ENCODE measurements around the gene LHPP.

GRCh38 chr10:124450012-124450782 is 11.4 kb upstream of the LHPP start, which contains the start of gene NKX1-2:
- TF ChIP-seq POLR2A (IDR thresholded peaks at IDR 0.05) (no peak), CTCF (IDR thresholded peaks at IDR 0.05) (no peak), POLR2AphosphoS5 (IDR thresholded peaks at IDR 0.05) (no peak), EP300 (IDR thresholded peaks at IDR 0.05) (no peak)
